Tibial nerve (tissue), 4 donors: ENCODE results near the gene SYP.

ENCODE experiments used
- EP300 ChIP-seq, 2 donors: sonication (generic); formaldehyde crosslinking; IDR thresholded peaks; one replicate each; pipeline ENCODE4 v1.6.1; 2017; ENCODE audit warnings: antibody characterized with exemption in 2 of 2, mild to moderate bottlenecking in 1 of 2
- POLR2A ChIP-seq, 2 donors: fragments of 450-650 bp; IDR thresholded peaks; one replicate each; pipeline ENCODE4 v1.6.1; 2017; ENCODE audit warnings: antibody characterized with exemption in 2 of 2, mild to moderate bottlenecking in 2 of 2, moderate library complexity in 2 of 2
- TF ChIP-seq, protein P1 (sequence below), 5 experiments: fragments of 200-600 bp in 3 of 5; fragments of 450-650 bp in 2 of 5; sonication (generic) in 3 of 5; IDR thresholded peaks; one replicate each; pipeline ENCODE4 v1.5.1; 2016 to 2019; ENCODE audit warnings: antibody characterized with exemption in 5 of 5, mild to moderate bottlenecking in 3 of 5, moderate library complexity in 2 of 5

- TF ChIP-seq, protein P1, sequence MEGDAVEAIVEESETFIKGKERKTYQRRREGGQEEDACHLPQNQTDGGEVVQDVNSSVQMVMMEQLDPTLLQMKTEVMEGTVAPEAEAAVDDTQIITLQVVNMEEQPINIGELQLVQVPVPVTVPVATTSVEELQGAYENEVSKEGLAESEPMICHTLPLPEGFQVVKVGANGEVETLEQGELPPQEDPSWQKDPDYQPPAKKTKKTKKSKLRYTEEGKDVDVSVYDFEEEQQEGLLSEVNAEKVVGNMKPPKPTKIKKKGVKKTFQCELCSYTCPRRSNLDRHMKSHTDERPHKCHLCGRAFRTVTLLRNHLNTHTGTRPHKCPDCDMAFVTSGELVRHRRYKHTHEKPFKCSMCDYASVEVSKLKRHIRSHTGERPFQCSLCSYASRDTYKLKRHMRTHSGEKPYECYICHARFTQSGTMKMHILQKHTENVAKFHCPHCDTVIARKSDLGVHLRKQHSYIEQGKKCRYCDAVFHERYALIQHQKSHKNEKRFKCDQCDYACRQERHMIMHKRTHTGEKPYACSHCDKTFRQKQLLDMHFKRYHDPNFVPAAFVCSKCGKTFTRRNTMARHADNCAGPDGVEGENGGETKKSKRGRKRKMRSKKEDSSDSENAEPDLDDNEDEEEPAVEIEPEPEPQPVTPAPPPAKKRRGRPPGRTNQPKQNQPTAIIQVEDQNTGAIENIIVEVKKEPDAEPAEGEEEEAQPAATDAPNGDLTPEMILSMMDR (IDR thresholded peaks at IDR 0.05): no peak
- TF ChIP-seq POLR2A (IDR thresholded peaks at IDR 0.05) (no peak), EP300 (IDR thresholded peaks at IDR 0.05) (no peak)
Measured at GRCh38 chrX:49176421-49177326, 23.3 kb downstream of the SYP start.
